ENCODE results near the gene EXOSC10.

DNA sequence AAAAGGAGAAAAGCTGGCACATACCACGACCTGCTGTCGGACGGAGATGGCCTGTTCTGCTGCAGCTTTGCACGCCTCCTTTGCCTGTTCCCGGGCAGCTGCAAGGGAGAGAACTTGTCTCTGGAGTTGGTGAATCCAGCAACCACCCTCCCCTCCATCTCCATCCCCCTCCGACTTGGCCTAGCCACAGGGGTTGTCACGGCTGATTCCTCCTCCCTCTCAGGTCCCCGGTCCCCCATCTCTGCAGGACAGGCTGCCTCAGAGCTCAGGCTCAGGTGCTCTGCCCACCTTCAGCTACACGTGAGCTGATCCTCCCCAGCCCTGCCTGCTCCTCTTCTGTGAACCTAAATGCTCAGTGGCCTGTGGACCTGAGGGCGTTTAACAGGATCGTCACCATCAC is 28.8 kb downstream of the EXOSC10 start:
- TF ChIP-seq, protein P1, sequence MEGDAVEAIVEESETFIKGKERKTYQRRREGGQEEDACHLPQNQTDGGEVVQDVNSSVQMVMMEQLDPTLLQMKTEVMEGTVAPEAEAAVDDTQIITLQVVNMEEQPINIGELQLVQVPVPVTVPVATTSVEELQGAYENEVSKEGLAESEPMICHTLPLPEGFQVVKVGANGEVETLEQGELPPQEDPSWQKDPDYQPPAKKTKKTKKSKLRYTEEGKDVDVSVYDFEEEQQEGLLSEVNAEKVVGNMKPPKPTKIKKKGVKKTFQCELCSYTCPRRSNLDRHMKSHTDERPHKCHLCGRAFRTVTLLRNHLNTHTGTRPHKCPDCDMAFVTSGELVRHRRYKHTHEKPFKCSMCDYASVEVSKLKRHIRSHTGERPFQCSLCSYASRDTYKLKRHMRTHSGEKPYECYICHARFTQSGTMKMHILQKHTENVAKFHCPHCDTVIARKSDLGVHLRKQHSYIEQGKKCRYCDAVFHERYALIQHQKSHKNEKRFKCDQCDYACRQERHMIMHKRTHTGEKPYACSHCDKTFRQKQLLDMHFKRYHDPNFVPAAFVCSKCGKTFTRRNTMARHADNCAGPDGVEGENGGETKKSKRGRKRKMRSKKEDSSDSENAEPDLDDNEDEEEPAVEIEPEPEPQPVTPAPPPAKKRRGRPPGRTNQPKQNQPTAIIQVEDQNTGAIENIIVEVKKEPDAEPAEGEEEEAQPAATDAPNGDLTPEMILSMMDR (optimal IDR thresholded peaks at IDR 0.05 in 1 of 3, IDR thresholded peaks at IDR 0.05 in 1 of 3, conservative IDR thresholded peaks at IDR 0.05 in 1 of 3; ENCODE audit: extremely low read depth in 1 of 3, insufficient read depth in 2 of 3, low read length in 3 of 3) = no peak
- no peak for TF ChIP-seq EZH2 (IDR thresholded peaks at IDR 0.05; ENCODE audit: low read length)

Data from keratinocyte (primary cell).